Right atrium auricular region (tissue), 2 donors: ENCODE data around the gene FNTB. TPM values are rescaled to one million over a fixed set of nuclear protein-coding genes. Genes with fewer than 3 reads are reported as not detected.
A peak's percentile ranks its signal among the peaks of the same experiment; 100 is the strongest.

Experiments
- DNase-seq: peaks from one replicate; pipeline ENCODE4 v3.0.0-alpha.2; 2019; ENCODE audit warnings: low spot score
- H3K27ac ChIP-seq, 2 donors: fragments of 200-600 bp; sonication (generic); 1 replicate in 1 of 2; 2 replicates in 1 of 2; pipeline ENCODE4 v1.5.1; 2016 to 2019
- H3K27me3 ChIP-seq, 2 donors: fragments of 200-600 bp; sonication (generic); one replicate each; pipeline versions ENCODE4 v1.5.1 to v1.6.0; 2017 to 2019
- H3K36me3 ChIP-seq: fragments of 200-600 bp; sonication (generic); one replicate; pipeline ENCODE4 v1.5.1; 2016
- H3K4me1 ChIP-seq, 2 donors: fragments of 200-600 bp; sonication (generic); one replicate each; pipeline versions ENCODE4 v1.5.1 to v1.6.0; 2017 to 2019
- H3K4me3 ChIP-seq, 2 donors: fragments of 200-600 bp; sonication (generic); 1 replicate in 1 of 2; 2 replicates in 1 of 2; pipeline ENCODE4 v1.5.1; 2017 to 2019; ENCODE audit warnings: mild to moderate bottlenecking in 1 of 2, moderate library complexity in 1 of 2
- H3K9me3 ChIP-seq, 2 donors: fragments of 200-600 bp; sonication (generic); one replicate each; pipeline ENCODE4 v1.5.1; 2019
- CTCF ChIP-seq, 2 donors: fragments of 200-600 bp; sonication (generic); IDR thresholded peaks; one replicate each; pipeline ENCODE4 v1.5.1; 2019; ENCODE audit warnings: antibody characterized with exemption in 2 of 2
- total RNA-seq, 2 donors: library from RNA; depleted of rRNA; stranded (reverse); fragments of >200 nt; gene quantifications; one replicate each; pipeline ENCODE4 v1.1.0, GENCODE V29; 2016

FNTB gene
- total RNA-seq, 2 donors from 2014 or later, result 11.2 to 14.2 TPM

DNA sequence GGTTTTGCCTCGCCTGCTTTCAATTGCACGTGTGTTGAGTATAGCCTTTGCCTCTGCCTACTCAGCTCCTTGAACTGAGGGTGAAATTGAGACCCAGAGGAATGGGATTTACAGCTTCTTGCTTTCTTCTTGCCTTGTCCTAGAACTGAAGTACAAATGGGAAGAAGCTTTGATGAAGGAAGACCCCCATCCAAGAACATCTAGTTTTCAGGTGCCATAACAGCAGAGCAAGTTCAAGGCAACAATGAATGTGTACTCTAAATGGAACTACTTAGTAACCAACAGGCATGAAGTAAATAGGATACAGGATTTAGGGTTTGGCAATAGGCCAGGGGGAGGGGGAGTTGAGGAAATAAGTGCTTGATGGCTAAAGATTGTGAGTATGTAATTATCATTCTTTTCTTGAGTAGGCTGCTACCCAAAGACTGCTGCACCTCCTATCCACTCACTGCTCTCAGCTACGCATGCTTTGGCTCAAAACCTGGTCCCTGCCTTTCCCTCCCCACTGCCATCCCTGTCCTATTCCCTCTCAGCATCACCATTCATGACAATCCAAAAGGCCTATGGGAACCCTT, 46.3 kb upstream of the FNTB start:
- H3K4me1 ChIP-seq, result peaks cover 0 to 12% of the 10 kb centered on the region in 2 donors
- no peak overlapping the region for H3K27ac ChIP-seq
- no peaks in the 10 kb centered on the region for H3K9me3 ChIP-seq
- H3K27me3 ChIP-seq, result no peaks in the 10 kb centered on the region
- no peak for DNase-seq
- no peak for TF ChIP-seq CTCF (IDR thresholded peaks at IDR 0.05)
- H3K4me3 ChIP-seq, result no peak overlapping the region
- no peaks in the 10 kb centered on the region for H3K36me3 ChIP-seq

DNA sequence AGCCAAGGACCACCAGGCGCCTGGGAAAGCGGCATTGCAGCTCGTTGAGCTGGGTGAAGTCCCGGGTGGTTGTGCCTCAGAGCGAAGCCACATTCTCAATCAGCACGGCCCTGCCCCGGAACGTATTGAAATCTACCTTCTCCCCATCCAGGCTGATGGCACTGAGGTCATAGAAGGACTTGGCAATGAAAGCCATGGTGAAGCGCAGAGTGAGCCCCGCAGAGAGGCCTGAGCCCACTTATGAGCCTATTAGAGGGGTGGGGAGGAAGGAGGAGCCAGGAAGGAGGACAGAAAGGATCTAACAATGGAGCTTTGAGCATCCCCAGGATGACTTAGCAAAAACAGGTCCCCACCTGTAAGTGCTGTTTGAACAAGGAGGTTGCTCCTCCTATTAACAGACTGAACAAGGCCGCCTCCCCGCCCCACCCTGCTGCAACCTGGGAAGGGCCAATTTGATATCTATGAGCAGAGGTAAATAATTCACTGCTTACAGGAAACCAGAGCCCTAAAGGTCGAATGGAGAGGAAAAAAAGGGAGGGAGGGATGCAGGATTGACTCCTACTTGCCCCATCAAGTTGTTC, 44.1 kb upstream of the FNTB start, which contains the start of gene GPX2:
GPX2 (minus strand) TSS at position 215 of the 581 bp plus-strand sequence; CDS start at position 196, 19 bp downstream.
- H3K36me3 ChIP-seq, result peaks cover 2% of the 10 kb centered on the region
- H3K27ac ChIP-seq, result no peak within 1 kb of the TSS
- H3K27me3 ChIP-seq, result no peaks in the 10 kb centered on the region
- TF ChIP-seq CTCF (IDR thresholded peaks at IDR 0.05), result no peak
- no peak within 1 kb of the TSS for H3K4me3 ChIP-seq
- no peaks in the 10 kb centered on the region for H3K9me3 ChIP-seq
- H3K4me1 ChIP-seq, result peaks cover 0 to 3% of the 10 kb centered on the region in 2 donors
- DNase-seq, result peak; percentile 46

- DNase-seq, result peak; percentile 46
- H3K27me3 ChIP-seq, result no peaks in the 10 kb centered on the region
- no peak overlapping the region for H3K27ac ChIP-seq
- peaks cover 0 to 8% of the 10 kb centered on the region in 2 donors for H3K4me1 ChIP-seq
- H3K4me3 ChIP-seq, result no peak overlapping the region
- no peak for TF ChIP-seq CTCF (IDR thresholded peaks at IDR 0.05)
- H3K9me3 ChIP-seq, result no peaks in the 10 kb centered on the region
- H3K36me3 ChIP-seq, result peaks cover 11% of the 10 kb centered on the region
Observed at GRCh38 chr14:64943556-64943955, 43.1 kb upstream of the FNTB start.

GRCh38 chr14:64944041-64944440, 42.7 kb upstream of the FNTB start:
- no peak overlapping the region for H3K27ac ChIP-seq
- no peaks in the 10 kb centered on the region for H3K27me3 ChIP-seq
- DNase-seq, result peak; percentile 53
- peaks cover 0 to 12% of the 10 kb centered on the region in 2 donors for H3K4me1 ChIP-seq
- H3K36me3 ChIP-seq, result peaks cover 14% of the 10 kb centered on the region
- TF ChIP-seq CTCF (IDR thresholded peaks at IDR 0.05), result no peak
- no peak overlapping the region for H3K4me3 ChIP-seq
- no peaks in the 10 kb centered on the region for H3K9me3 ChIP-seq

- DNase-seq, result peak; percentile 53
- Histone ChIP-seq H3K9me3 (no peaks in the 10 kb centered on the region), H3K4me1 (peaks cover 0 to 12% of the 10 kb centered on the region in 2 donors), H3K4me3 (no peak overlapping the region), H3K27me3 (no peaks in the 10 kb centered on the region), H3K27ac (no peak overlapping the region), H3K36me3 (peaks cover 14% of the 10 kb centered on the region)
- TF ChIP-seq CTCF (IDR thresholded peaks at IDR 0.05), result no peak
Observed at GRCh38 chr14:64944861-64945260, 41.8 kb upstream of the FNTB start.
